ENCODE measurements around the gene GRIFIN.

GRIFIN gene

GRCh38 chr7:2452643-2453270, 23.4 kb downstream of the GRIFIN start:
- no peak for FAIRE-seq

- FAIRE-seq = no peak
Observed at GRCh38 chr7:2452074-2452507, 24.1 kb downstream of the GRIFIN start.

GRCh38 chr7:2451171-2452073, 24.8 kb downstream of the GRIFIN start:
- FAIRE-seq = no peak

GRCh38 chr7:2450198-2451107, 25.7 kb downstream of the GRIFIN start:
- no peak for FAIRE-seq

GRCh38 chr7:2446676-2447075, 29.5 kb downstream of the GRIFIN start:
- no peak for FAIRE-seq

- FAIRE-seq = no peak
Observed at GRCh38 chr7:2445898-2446555, 30.2 kb downstream of the GRIFIN start.

GRCh38 chr7:2445047-2445446, 31.2 kb downstream of the GRIFIN start:
- no peak for FAIRE-seq

- FAIRE-seq = no peak
Observed at GRCh38 chr7:2444476-2444875, 31.7 kb downstream of the GRIFIN start.

DNA sequence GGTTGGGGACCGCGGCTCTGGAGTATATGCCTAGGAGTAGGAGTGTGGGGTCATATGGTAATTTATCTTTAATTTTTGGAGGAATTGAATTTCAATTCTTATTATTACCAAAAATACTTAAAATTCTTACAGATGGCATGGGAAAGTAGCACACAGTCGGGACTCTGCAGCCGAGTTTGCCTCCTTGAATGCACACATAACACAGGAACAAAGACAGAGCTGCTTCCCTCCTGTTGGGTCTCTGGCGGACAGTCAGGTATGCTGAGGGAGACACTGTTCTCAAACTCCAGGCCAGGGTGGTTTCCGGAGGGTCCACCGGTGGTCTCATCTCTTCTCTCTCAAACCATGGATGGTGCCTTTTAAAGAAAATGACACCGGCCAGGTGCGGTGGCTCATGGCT, 32.7 kb downstream of the GRIFIN start:
- no peak for FAIRE-seq

DNA sequence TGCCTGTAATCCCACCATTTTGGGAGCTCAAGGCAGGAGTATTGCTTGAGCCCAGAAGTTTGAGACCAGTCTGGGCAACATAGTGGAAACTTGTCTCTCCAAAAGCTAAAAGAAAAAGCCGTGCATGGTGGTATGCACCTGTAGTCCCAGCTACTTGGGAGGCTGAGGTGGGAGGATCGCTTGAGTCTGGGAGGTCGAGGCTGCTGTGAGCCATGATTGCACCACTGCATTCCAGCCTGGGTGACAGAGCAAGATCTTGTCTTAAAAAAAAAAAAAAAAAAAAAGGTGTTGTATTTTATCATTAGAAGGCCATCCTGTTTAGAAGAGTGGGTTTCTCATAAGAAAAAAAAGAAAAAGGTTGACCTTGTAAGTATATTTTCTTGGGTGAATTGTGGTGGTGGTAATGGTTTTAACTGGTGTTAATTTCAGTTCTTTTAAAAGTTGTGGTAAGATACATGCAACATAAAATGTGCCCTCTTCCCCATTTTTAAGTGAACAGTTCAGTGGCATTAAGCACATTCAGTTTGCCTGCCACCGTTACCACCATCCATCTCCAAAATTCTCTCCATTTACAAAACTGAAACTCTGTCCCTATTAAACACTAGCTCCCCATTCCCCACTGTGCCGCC, 34.7 kb downstream of the GRIFIN start:
- no peak for FAIRE-seq

GRCh38 chr7:2440608-2441245, 35.5 kb downstream of the GRIFIN start:
- FAIRE-seq = no peak

GRCh38 chr7:2438775-2439174, 37.4 kb downstream of the GRIFIN start:
- FAIRE-seq = no peak

DNA sequence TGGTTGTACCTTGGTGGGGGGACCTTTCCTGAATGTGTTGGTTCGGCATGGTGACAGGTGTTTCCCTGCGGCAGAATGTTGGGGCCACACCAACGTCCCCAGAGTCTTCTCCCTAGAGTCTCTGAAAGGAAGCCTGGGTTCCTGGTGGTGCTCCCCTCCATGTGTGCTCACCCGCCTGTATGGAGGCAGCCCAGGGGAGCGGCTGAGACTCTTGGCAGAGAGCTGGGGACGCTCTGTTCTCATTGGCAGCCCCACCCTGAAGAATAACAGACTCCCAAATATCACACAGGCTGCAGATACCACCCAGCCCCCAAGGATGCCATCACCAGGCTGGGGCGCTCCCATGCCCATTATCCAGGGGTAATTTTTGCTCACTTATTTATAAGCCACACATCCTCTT, 38.0 kb downstream of the GRIFIN start:
- FAIRE-seq = no peak

- FAIRE-seq = no peak
Observed at GRCh38 chr7:2437537-2438148, 38.6 kb downstream of the GRIFIN start.

DNA sequence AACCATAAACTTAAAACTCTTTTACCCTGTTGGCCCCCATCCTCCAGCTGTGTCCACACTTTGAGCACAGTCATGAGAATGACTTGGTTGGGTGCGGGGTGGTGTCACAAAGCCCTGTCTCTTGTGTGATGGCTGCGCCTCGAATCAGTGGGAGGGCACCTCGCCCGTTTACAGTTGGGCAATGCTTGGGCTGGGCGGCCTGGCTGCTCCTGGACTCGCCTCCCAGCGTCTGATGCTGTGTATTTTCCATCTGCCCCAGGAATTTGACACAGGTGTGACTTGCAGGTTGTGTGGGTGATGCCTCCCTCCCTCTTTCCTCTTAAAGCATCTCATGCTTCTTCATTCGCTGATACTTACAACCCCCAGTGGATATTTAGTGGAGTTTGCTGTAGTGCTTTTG, 39.1 kb downstream of the GRIFIN start:
- no peak for FAIRE-seq

DNA sequence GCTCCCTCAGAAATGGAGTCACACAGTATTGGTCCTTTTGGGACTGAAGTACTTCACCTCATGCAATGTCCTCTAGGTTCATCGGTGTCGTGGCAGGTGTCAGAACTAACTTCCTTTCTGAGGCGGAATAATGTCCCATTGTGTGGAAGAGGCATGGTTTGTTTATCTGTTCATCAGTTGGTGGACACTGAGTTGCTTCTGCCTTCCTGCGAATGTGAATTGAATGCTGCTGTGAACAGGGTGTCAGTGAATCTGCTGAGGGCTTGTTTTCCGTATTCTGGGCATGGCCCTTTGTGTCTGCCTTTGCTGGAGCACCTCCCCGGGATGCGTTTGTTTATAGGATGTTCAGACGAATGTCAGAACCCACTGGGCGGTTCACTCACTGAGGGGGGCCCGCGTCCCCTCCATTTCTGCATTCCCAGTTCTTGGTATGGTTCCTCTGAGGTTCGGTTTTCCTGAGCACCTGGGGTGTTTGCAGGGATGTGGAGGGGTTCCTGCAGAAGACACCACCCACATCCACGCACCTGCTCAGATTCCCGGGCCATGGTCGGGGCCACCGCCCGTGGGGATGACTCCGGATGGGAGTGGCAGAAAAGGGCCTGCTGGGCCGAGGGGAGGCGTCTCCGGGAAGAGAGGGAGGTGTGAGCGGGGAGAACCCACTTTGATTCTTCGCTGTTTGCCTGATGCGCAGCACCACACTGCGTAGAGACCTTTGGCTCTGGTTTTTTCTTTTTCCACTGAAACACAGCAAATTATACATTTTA, 39.7 kb downstream of the GRIFIN start:
- no peak for FAIRE-seq

DNA sequence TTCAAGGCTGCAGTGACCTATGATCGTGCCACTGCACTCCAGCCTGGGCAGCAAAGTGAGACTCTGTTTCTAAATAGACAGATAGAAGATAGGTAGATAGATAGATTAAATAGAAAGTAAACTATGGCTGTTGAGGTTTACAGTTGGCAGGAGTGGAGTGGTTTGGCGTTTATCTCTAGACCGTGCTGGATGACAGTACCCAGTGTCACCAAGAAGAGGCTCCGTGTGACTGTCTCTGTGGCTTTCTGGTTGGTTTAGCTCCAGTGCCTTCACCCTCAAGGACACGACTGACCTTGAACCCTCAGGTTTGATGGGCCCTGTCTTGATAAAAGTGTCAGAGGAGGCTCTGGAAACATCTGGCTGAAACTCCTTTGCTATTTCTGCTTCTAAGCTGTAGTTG, 41.1 kb downstream of the GRIFIN start:
- FAIRE-seq = no peak

GRCh38 chr7:2433713-2434550, 42.3 kb downstream of the GRIFIN start:
- FAIRE-seq = no peak
